Right lobe of liver (tissue), 6 donors: Measurements from ENCODE around the gene KLF1. TPM values are rescaled to one million over a fixed set of nuclear protein-coding genes. Genes with fewer than 3 reads are reported as not detected.

Experiments
- ATAC-seq, 4 donors: fragments of 200-7000 bp; cut with Tn5 transposase; one replicate each; pipeline ENCODE4 v1.9.1; 2020; ENCODE audit warnings: mild to moderate bottlenecking in 4 of 4, moderate library complexity in 4 of 4
- DNase-seq, 3 donors: peaks; one replicate each; pipeline ENCODE4 v3.0.0-alpha.2; 2020
- H3K27ac ChIP-seq, 3 donors: fragments of 200-600 bp; one replicate each; pipeline ENCODE4 v1.8.0; 2022
- H3K27me3 ChIP-seq, 2 donors: fragments of 200-600 bp; one replicate each; pipeline ENCODE4 v1.8.0; 2022
- H3K36me3 ChIP-seq, 4 donors: fragments of 200-600 bp; sonication (generic) in 1 of 4; one replicate each; pipeline versions ENCODE4 v1.5.1 to v1.8.0; 2017 to 2022; ENCODE audit warnings: control low read depth in 1 of 4
- H3K4me1 ChIP-seq, 4 donors: fragments of 200-600 bp; sonication (generic) in 1 of 4; one replicate each; pipeline versions ENCODE4 v1.5.1 to v1.8.0; 2017 to 2022; ENCODE audit warnings: control low read depth in 1 of 4
- H3K4me3 ChIP-seq, 3 donors: fragments of 200-600 bp; one replicate each; pipeline ENCODE4 v1.8.0; 2022
- H3K9me3 ChIP-seq, 4 donors: fragments of 200-600 bp; sonication (generic) in 1 of 4; one replicate each; pipeline versions ENCODE4 v1.5.1 to v1.8.0; 2017 to 2022; ENCODE audit warnings: control low read depth in 1 of 4
- POLR2A ChIP-seq: fragments of 450-650 bp; IDR thresholded peaks from one replicate; pipeline ENCODE4 v1.6.1; 2017; ENCODE audit warnings: antibody characterized with exemption, mild to moderate bottlenecking
- WGBS: methylation state at CpG from one replicate; pipeline ENCODE4 v1.1.6; 2018; ENCODE audit warnings: low coverage, low lambda C conversion rate; ENCODE audit not compliant: insufficient coverage; ENCODE audit errors: missing lambda C conversion rate; 5-methylcytosine and 5-hydroxymethylcytosine counted together
- intact Hi-C, 2 donors: fragments of 100-400 bp; cut with DNase I; formaldehyde crosslinking; loops; one replicate each; pipeline versions ENCODE4 v1.11.2 to v1.14.1; 2022
- total RNA-seq, 6 experiments: library from RNA; depleted of rRNA in 2 of 6; stranded (reverse); fragments of >200 nt in 2 of 6; fragmentation: NEBNext Ultra II Directional in 3 of 6; extraction: Animal tissue kit (Norgen Biotek cat#: 25700) in 3 of 6; gene quantifications; one replicate each; pipeline versions ENCODE4 v1.1.0 to v1.2.4, GENCODE V29; 2016 to 2023
- TF ChIP-seq, protein P1 (sequence below), 4 donors: fragments of 200-600 bp in 3 of 4; fragments of 450-650 bp in 1 of 4; IDR thresholded peaks; one replicate each; pipeline versions ENCODE4 v1.5.1 to v1.8.0; 2016 to 2022; ENCODE audit warnings: antibody characterized with exemption in 4 of 4, mild to moderate bottlenecking in 2 of 4
- donor health status: DM: no; HTN: yes; CAD: no.
- donor health status: DM: no; HTN: no; CAD: no.
- donor health status: DM: no; HTN: no; CAD: no.
- donor health status: DM: no; HTN: yes; CAD: no.
- donor health status: DM: no; HTN: yes; CAD: no.

The KLF1 gene
- total RNA-seq, 6 experiments from 2014 or later: 0.32 to 1.7 (median 0.44) TPM; not detected in 3

DNA sequence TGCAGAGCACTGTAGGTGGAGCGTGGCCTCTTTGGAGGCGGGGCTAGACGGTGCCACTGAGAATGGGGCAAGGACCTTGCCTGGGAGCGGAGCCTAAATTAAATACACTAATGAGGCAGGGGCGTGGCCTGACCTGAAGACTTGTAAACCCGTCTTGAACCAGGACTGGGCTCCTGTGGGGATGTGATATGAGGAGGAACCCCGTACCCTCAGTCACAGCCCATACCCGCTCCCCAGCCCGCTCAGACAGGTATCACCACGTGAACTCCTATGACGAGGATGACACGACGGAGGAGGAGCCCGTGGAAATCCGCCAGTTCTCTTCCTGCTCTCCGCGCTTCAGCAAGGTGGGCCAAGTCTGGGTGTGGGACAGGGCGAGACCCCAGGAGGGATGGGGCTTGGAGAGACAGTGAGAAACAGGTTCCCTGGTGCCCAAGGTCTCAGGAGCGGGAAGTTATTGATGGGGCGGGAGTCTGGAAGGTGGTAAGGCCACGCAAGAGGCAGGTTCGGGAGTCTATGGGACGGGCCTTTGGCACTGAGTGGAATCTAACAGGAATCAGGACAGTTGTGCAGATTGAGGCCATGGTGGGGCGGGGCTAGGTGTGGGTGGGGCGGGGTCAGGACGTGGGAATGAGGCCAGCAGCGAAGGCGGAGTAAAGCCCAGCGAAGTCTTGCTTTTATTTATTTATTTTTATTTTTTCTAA lies 20.4 kb downstream of the KLF1 start:
- TF ChIP-seq, protein P1, sequence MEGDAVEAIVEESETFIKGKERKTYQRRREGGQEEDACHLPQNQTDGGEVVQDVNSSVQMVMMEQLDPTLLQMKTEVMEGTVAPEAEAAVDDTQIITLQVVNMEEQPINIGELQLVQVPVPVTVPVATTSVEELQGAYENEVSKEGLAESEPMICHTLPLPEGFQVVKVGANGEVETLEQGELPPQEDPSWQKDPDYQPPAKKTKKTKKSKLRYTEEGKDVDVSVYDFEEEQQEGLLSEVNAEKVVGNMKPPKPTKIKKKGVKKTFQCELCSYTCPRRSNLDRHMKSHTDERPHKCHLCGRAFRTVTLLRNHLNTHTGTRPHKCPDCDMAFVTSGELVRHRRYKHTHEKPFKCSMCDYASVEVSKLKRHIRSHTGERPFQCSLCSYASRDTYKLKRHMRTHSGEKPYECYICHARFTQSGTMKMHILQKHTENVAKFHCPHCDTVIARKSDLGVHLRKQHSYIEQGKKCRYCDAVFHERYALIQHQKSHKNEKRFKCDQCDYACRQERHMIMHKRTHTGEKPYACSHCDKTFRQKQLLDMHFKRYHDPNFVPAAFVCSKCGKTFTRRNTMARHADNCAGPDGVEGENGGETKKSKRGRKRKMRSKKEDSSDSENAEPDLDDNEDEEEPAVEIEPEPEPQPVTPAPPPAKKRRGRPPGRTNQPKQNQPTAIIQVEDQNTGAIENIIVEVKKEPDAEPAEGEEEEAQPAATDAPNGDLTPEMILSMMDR (IDR thresholded peaks at IDR 0.05): no peak
- TF ChIP-seq POLR2A: no peak
- H3K36me3 ChIP-seq: no peaks in the 10 kb centered on the region
- intact Hi-C loops: no loop called here
- no peak for ATAC-seq
- DNase-seq: no peak
- WGBS: 82% methylated on average over 14 of the region's 29 CpGs
- no peaks in the 10 kb centered on the region for H3K4me1 ChIP-seq
- no peaks in the 10 kb centered on the region for H3K9me3 ChIP-seq
- H3K27me3 ChIP-seq: no peaks in the 10 kb centered on the region
- no peak overlapping the region for H3K27ac ChIP-seq
- H3K4me3 ChIP-seq: no peak overlapping the region

DNA sequence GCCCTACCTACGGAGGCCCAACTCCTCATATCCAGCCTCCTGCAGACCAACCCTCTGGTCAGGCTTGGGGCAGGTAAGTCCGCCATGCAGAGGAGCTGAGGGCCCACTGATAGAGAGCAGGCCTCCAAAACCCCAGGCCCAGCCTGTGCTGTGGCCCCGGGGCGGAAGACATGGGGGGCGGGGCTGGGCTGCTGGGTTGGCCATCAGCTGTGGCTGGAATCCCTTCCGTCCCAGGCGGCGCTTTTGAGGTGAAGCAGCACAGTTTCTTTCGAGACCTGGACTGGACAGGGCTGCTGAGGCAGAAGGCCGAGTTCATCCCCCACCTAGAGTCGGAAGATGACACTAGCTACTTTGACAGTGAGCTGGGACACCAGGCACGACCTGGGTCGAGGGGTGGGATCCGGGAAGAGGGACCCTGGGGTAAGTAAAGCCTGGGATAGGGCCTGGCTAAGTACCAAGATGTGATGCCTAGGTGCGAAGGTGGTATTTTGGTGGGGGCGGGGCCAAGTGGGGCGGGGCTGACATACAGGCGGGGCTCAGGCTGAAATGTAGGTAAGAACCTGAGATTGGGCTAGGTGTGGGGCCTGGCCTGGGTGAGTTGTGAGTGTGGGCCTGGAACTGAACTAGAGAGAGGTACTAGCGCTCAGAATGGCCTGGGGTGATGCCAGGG lies 21.1 kb downstream of the KLF1 start:
- intact Hi-C loops: no loop called here

DNA sequence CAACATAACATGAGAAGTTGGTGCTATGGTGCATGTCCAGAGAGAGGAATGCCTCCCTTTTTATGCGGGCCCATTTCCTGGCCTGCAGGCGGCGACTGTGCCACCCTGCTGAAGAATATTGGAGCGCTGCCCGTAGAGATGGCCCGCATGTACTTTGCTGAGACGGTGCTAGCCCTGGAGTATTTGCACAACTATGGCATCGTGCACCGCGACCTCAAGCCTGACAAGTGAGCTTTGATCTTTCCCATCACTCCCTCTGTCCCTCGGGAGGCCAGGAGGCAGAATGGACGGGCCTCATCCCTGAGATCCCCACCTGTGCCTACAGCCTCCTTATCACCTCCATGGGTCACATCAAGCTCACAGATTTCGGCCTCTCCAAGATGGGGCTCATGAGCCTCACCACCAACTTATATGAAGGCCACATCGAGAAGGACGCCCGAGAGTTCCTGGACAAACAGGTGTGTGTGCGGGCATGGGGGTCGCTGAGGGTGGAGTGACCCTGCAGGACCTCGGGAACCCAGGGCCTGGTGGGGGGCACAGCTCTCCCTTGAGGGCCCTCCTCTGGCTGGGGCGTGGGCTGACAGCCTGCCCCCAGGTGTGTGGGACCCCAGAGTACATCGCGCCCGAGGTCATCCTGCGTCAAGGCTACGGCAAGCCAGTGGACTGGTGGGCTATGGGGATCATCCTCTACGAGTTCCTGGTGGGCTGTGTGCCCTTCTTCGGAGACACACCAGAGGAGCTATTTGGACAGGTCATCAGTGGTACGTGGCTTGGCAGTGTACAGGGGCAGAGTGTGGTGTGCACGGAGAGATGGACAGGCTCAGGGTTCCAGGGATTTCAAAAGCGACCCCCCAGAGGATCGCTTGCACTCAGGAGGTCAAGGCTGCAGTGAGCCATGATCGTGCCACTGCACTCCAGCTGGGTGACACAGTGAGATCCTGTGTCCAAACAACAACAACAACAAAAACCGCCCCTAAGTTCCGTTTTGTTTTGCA lies 22.0 kb downstream of the KLF1 start:
- Histone ChIP-seq H3K4me3 (no peak overlapping the region), H3K4me1 (no peaks in the 10 kb centered on the region), H3K27me3 (no peaks in the 10 kb centered on the region), H3K9me3 (no peaks in the 10 kb centered on the region), H3K27ac (no peak overlapping the region), H3K36me3 (no peaks in the 10 kb centered on the region)
- intact Hi-C loops: no loop called here
- TF ChIP-seq, protein P1 (IDR thresholded peaks at IDR 0.05): peak; percentile 41 to 56 (median 46)
- TF ChIP-seq POLR2A: no peak
- WGBS: 73% methylated on average over 18 of the region's 34 CpGs
- ATAC-seq (peak; percentile 76 to 89 (median 88)), DNase-seq (peak; percentile 58 to 85 (median 69))

More for the DNA sequence above, 21.1 kb downstream of the KLF1 start:
- H3K27ac ChIP-seq: no peak overlapping the region
- no peak for ATAC-seq
- no peak for DNase-seq
- no peaks in the 10 kb centered on the region for H3K36me3 ChIP-seq
- H3K9me3 ChIP-seq: no peaks in the 10 kb centered on the region
- H3K27me3 ChIP-seq: no peaks in the 10 kb centered on the region
- H3K4me3 ChIP-seq: no peak overlapping the region
- 94% methylated on average over 12 of the region's 19 CpGs for WGBS
- H3K4me1 ChIP-seq: no peaks in the 10 kb centered on the region
- TF ChIP-seq POLR2A: no peak
- TF ChIP-seq, protein P1 (IDR thresholded peaks at IDR 0.05): no peak

DNA sequence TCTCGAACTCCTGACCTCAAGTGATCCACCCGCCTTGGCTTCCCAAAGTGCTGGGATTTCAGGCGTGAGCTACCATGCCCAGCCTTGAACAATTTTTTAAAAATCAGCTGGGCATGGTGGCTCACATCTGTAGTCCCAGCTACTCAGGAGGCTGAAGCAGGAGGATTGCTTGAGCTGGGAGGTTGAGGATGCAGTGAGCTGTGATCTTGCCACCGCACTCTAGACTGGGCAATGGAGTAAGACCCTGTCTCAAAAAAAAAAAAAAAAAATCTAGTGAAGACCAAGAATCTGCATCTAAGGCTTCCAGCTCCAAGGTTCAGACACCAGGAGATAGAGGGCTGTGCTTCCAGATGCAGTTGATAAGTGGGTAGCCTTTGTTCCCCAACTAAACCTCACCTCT lies 22.9 kb downstream of the KLF1 start:
- ATAC-seq (no peak), DNase-seq (no peak)
- Histone ChIP-seq H3K4me1 (no peaks in the 10 kb centered on the region), H3K27ac (no peak overlapping the region), H3K27me3 (no peaks in the 10 kb centered on the region), H3K4me3 (no peak overlapping the region), H3K36me3 (no peaks in the 10 kb centered on the region), H3K9me3 (no peaks in the 10 kb centered on the region)
- intact Hi-C loops: no loop called here
- TF ChIP-seq, protein P1 (IDR thresholded peaks at IDR 0.05): no peak
- no peak for TF ChIP-seq POLR2A
- 88% methylated on average over 4 of the region's 4 CpGs for WGBS
